AG04449 (cell line): ENCODE measurements around the gene KCNA3.

ENCODE experiments used
- CTCF ChIA-PET: fragments of 350-600 bp; formaldehyde crosslinking; extraction: SDS; loops from one replicate; lab custom pipeline; 2021; ENCODE audit warnings: antibody characterized with exemption; lab: Yijun Ruan, JAX
- POLR2A ChIA-PET: fragments of 400-600, 350-600 bp; formaldehyde crosslinking; extraction: SDS; loops from one replicate; lab custom pipeline; 2020; ENCODE audit warnings: antibody characterized with exemption, inconsistent platforms; lab: Yijun Ruan, JAX
- DNase-seq: peaks from one replicate; pipeline ENCODE4 v3.0.0-alpha.2; 2010; ENCODE audit warnings: low read depth, low spot score
- H3K4me3 ChIP-seq: 2 replicates; pipeline ENCODE4 v1.5.1; 2011; ENCODE audit warnings: low read depth, mild to moderate bottlenecking, control low read depth, low read length
- CTCF ChIP-seq: IDR thresholded peaks from one replicate; pipeline ENCODE4 v1.5.1; 2011; ENCODE audit warnings: mild to moderate bottlenecking, moderate library complexity, low read length, control low read depth, inconsistent platforms; ENCODE audit not compliant: insufficient read depth; ENCODE audit errors: missing control alignments

Gene KCNA3

GRCh38 chr1:110687250-110687649 lies 12.5 kb upstream of the KCNA3 start:
- DNase-seq: no peak
- POLR2A ChIA-PET: no interaction called here
- CTCF ChIA-PET: no interaction called here
- H3K4me3 ChIP-seq: no peak overlapping the region
- TF ChIP-seq CTCF: no peak

- ChIA-PET POLR2A (no interaction called here), CTCF (no interaction called here)
- TF ChIP-seq CTCF: no peak
- DNase-seq: no peak
- no peak overlapping the region for H3K4me3 ChIP-seq
Observed at GRCh38 chr1:110686188-110686587, 11.4 kb upstream of the KCNA3 start.

- no peak for DNase-seq
- POLR2A ChIA-PET: no interaction called here
- no peak for TF ChIP-seq CTCF
- no peak overlapping the region for H3K4me3 ChIP-seq
- CTCF ChIA-PET: no interaction called here
Observed at GRCh38 chr1:110684491-110684890, 9.8 kb upstream of the KCNA3 start.

- ChIA-PET CTCF (no interaction called here), POLR2A (no interaction called here)
- TF ChIP-seq CTCF: no peak
- DNase-seq: no peak
- H3K4me3 ChIP-seq: no peak overlapping the region
Observed at GRCh38 chr1:110682898-110683297, 8.2 kb upstream of the KCNA3 start.

GRCh38 chr1:110680036-110680735 lies 5.4 kb upstream of the KCNA3 start:
- POLR2A ChIA-PET: no interaction called here
- CTCF ChIA-PET: no interaction called here
- no peak for TF ChIP-seq CTCF
- H3K4me3 ChIP-seq: no peak overlapping the region
- no peak for DNase-seq

GRCh38 chr1:110677526-110677925 lies 2.8 kb upstream of the KCNA3 start:
- ChIA-PET CTCF (no interaction called here), POLR2A (no interaction called here)

More at GRCh38 chr1:110677526-110677925, 2.8 kb upstream of the KCNA3 start:
- no peak overlapping the region for H3K4me3 ChIP-seq
- no peak for TF ChIP-seq CTCF
- DNase-seq: no peak
